IPS-NIHi7 (cell line): Measurements from ENCODE around the gene TNPO2.
A peak's percentile ranks its signal among the peaks of the same experiment; 100 is the strongest.

ENCODE experiments used
- DNase-seq: peaks from one replicate; pipeline ENCODE4 v3.0.0; 2012; ENCODE audit warnings: mixed read lengths; ENCODE audit errors: extremely low spot score

Gene TNPO2

DNA sequence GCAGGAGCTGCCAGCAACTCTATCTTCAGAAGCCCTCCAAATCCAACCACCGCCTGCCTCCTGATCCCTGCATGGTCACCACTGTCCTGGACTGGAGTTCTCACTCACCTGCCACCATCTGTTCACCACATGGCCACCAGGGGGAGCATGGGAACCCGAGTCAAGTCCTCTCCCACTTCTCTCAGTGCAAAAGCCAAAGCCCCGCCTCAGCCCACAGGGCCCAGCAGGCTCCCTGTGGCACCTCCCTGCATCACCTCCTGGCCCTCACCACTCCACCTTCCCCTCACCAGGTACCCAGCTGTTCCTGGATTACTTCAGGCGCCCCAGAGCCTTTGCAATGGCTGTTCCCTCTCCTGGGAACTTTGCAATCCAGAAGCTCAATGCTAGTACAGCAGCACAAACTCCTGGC lies 47.3 kb downstream of the TNPO2 start:
- DNase-seq, result peak; percentile 87

DNA sequence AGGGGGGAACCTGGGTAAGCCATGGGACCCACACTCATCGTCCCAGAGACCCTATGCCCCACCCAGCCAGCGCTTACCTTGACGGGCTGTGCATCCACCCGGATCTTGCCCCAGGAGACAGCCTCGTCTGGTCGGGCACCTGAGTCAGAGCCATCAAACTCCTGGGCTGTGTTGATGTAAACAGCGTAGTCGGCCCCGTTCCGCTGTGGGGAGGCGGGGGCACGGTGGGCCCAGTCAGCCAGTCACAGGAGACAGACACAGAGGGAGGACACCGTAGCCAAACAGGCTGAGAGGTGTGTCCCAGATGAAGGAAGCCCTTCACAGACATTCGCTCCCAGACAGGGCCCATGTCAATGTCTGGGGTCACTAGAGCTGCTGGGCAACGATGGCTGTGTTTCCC lies 47.8 kb downstream of the TNPO2 start:
- DNase-seq, result no peak

DNA sequence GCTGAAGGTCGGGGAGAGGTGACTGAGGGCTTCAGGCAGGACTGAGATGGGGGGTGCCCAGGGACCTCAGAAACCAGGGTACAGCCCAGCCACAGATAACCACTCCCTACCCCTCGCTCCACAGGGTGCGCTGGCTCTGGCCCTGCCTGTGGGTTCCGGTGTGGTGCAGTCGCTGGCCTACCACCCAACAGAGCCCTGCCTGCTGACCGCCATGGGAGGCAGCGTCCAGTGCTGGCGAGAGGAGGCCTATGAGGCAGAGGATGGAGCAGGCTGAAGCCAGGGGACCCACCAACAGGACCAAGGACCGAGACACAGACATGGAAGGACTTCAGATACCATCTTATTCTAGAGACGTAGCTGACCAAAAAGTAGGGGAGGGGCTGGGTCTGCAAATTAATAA lies 48.3 kb downstream of the TNPO2 start:
- DNase-seq, result no peak

DNA sequence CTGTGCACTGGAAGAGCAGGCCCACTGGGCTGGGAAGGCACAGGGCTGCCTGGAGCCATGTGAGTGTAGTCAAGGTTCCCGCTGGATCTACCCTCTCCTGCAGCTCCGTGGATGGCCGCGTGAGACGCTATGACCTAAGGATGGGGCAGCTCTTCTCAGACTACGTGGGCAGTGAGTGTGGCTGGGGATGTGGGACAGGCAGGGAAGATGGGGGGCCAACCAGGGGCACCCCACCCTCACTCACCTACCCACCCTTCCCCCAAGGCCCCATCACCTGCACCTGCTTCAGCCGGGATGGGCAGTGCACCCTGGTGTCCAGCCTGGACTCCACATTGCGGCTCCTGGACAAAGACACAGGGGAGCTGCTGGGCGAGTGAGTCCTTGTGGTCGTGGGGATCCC lies 51.0 kb downstream of the TNPO2 start:
- no peak for DNase-seq

DNA sequence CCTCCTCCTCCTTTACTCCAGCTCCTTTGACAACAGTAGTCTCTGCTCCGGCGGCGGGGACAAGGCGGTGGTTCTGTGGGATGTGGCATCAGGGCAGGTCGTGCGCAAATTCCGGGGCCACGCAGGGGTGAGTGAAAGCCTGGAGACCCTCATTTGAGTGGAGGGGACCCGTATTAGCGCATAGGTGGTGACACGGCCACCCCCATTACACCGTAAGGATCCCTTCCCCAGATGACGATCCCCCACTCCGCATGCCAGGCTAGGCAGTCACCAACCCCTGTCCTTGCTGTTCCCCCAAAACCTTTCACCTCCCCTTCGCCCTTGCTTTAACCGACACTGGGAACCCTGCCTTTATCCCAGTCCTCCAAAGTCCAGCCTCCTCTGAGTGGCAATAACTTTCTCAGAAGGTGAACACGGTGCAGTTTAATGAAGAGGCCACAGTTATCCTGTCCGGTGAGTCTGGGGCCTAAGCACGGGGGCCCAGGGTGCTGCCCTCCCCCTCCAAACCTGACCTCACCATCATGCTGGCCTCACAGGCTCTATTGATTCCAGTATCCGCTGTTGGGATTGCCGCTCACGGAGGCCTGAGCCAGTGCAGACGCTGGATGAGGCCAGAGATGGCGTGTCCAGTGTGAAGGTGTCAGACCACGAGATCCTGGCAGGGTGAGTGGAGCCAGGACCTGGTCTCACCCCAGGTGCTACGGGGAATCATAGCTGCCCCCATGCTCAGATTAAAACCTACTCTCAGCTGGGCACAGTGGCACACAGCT lies 53.4 kb downstream of the TNPO2 start:
- DNase-seq, result no peak

DNA sequence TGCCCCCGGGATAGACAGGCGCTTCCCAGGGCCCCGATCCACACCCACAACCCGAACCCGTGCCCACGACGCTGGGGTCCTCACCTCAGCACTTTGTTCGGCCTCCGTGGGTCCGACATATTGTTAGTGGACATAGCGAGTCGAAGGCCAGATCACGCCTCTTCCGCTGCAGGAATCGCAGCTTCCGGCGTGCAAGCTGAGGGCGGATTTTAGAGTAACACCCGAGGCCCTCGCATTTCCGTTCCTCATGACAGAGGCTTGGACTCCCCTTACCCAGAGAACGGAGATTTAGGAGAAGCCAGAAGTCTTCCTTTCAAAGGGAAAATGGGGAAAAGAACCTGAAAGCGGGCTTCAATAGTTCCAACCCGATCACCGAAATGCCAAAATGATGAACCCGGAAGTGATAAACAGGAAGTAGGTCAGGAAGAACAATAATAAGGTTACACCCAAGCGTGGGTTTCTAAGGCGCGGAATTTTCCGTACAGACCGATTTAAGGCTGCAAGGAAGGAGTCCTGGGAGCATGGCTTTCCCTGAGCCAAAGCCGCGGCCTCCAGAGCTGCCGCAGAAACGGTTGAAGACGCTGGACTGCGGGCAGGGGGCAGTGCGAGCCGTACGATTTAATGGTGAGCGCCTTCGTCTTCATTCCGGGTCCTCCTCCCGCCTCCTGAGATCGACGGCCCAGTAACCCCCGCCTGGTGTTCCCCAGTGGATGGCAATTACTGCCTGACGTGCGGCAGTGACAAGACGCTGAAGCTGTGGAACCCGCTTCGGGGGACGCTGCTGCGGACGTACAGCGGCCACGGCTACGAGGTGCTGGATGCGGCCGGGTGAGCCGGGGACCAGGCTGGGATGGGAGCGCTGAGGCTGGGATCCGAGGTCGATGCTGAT lies 54.2 kb downstream of the TNPO2 start:
- peak; percentile 63 for DNase-seq

DNA sequence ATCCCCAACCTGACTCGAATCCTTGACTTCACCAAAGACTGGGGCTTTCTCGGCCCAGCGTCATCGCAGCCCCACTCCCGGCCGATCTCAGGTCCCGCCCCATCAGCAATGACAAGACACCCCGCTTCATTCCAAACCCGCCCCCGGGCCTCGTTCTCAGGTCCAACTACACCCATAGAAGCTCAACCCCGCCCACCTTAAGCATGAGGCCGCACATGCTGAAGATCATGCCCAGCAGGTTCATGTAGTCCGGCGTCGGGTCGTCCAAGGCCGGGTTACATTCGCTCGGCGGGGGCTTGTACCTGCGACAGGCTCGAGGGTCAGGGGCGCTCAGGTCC lies 54.8 kb downstream of the TNPO2 start:
- no peak for DNase-seq

DNA sequence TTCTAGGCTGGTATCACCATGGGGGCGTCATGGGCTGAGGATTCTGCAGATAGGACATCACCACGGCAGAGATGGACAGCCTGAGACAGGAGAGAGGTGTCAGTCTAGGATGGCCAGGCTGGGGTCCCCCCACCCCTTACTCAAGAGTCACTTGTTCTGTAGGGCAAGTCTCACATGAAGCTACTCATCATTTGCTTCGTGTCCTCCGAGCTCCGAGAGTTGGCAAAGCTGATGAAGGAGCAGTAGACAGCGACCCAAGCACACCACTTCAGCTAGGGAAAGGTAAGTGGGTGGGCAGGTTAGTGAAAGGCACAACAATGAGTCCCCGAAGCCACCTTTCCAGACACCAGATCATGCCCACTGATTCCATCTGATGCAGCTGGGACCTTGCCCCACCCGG lies 55.4 kb downstream of the TNPO2 start:
- no peak for DNase-seq

DNA sequence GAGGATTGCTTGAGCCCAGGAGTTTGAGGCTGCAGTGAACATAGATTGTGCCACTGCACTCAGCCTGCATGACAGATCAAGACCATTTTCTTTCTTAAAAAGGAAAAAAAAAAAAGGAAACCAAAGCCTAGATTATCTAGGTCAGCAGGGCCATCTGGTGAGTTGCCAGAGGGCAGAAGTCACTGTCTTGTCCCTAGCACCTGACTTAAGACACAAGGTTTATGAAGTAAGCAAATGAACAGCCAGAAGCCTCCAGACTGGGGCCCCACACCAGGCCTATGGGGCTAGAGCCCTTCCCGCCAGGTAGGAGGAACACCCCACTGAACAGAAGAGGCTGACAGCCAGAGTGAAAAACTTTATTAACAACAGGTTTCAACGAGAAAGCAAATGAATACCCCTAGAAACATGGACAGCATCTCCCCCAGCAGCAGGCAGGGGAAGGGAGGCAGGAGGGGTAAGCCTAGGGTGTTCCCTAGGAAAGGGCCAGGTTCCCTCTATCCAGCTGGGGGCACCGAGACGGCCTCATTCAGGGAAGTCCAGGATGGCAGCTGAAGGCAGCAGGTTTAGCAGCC lies 55.9 kb downstream of the TNPO2 start:
- DNase-seq, result no peak

DNA sequence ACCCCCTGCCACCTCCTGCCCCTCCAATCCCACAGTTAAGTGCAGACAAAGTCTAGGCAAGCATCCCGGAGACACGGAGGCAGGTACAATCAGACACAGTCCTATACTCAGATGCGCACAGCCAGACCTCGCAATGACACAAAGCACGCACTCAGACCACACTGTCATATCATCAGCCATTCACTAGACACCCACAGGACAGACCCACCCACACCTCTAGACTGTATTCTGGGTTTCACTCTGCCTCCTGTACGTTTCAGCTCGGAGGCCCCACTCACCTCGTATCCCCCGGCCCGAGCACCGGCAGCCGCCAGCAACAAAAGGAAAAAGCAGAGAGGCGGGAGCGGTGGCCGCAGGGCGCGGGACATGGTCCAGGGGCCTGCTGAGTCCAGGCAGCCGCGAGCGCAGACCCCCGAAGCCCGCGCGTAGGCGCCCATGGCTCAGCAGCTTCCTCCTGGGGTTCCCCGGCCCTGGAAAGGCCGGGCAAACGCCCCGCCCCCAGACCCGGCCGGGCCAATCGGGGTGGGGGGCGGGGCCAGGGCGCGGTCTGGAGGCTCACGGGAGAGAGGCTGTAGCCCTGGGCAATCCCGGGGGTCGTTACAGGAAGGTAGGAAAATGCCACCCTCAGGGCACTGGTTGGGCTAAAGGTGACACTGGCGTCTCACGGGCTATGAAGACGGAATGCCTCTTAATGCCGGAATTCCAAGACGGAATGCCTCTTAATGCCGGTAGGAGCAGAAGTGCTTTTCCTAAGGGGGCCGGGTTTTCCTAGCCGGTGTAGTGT lies 57.3 kb downstream of the TNPO2 start, which contains the start of the genes MAN2B1 and WDR83:
MAN2B1 (minus strand) TSS at position 478 of the 784 bp plus-strand sequence; CDS start at position 437, 41 bp downstream.
WDR83 (plus strand) TSS at position 543 of the 784 bp plus-strand sequence. CDS start 2,984 bp downstream, outside the sequence.
- peak; percentile 95 for DNase-seq

DNA sequence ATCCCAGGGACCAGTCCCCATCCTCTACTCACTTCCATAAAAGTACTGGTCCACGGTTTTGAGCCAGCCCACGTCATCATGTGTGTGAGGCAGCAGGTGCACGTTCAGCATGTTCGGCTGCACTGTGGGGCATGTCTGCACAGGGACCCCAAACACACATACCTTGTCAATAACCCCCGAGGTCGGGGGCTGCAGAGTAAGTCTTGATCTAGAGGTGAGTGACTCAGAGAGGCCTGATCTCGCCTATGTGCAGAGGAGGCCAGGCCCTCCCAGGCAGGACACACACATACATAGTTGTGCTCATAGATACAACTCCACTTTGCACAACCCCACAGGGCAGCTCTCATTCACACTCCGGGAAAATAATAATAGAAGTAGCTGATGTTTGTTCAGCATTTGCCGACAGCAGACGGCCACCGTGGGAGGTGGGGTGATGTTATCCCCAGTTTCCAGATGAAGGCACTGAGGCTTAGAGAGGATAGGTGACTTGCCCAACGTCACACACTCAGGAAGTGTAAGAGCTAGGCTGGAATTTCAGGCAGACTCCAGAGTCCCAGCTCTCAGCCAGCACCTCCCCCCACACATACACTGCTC lies 58.0 kb downstream of the TNPO2 start:
- DNase-seq, result no peak

DNA sequence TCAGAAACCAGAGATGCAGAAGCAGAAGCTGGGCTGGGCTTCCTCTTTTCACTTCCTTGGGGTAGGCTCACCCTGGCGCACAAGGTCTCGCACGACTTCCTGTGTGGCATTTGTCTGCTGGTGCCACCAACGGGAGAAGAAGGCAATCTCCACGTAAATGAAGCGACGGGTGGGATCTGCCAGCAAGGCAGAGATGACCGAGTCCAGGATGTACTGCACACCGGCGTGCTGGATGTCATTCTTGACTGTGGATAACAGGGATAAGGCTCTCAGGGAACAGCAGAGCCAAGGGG lies 58.5 kb downstream of the TNPO2 start:
- DNase-seq, result no peak

DNA sequence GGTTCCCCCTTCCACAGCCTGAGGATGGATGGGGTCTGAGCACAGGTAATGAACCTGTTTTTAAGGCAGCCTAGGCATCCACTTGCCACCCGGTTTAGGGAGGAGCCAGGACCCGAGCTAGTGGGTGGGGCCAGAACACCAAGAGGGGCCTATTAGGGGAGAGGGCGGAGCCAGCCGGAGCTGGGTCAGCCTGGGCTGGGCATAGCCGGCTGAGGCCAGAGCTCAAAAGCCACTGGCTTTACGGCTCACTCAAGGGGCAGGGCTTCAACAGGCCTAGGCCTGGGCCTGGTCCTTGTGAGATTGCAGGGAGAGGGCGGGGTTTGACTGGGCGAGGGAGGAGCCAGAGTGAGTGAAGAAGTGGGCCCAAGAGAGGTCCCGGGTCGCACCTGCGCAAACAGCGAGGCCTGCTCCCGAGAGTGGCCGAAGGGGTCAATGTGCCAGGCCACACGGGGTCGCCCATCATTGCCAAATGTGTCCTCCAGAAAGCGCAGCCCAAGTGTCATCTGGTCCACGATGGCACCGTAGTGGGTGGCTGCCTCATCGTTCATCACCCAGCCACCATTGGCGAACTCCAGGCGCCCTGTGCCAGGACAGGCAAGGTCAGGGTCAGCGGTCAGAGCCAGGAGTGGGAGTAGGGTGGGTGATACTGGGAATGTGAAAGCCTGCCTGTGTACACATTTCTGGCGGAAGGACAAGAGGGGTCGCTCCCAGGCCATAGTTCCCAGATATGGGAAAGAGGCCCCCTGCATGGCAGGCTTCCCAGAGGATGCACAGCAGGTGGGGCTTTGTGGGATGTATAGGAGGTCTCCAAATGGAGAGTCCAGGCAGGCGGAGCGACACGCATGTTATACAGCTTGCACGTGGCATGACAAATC lies 59.1 kb downstream of the TNPO2 start:
- peak; percentile 93 for DNase-seq

DNA sequence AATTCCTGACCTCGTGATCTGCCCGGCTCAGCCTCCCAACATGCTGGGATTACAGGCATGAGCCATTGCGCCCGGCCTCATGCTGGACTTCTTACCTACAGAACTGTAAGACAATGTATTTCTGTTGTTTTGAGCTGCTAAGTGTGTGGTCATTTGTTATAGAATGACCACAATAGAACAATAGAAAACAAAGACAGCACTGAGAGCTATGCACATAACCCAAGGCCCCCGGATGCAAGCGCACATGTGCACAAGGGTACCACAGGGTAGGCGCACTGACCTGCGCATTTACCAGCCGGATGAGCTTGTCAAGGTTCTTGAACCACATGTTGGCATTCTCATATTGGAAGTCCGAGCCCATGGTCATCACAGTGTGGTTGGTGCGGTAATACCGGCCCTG lies 62.8 kb downstream of the TNPO2 start:
- no peak for DNase-seq

DNA sequence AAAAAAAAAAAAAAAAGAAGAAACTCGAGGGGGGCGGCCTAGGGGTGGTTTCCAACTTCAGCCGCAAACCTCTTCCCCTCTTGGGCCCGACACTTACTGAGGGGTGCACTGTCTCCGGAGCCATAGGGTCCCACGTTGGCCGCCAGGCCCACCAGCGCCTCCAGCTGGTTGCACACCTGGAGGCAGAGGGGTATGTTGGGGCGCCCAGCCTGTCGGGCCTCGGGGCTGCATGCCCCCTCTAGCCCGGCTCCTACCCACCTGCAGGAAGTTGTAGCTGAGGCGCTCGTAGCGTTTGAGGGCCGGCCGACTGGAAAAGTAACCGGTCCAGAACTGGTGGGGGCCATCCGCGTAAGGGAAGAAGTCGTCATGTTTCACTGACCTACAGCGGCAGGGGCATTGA lies 65.8 kb downstream of the TNPO2 start:
- DNase-seq, result no peak

DNA sequence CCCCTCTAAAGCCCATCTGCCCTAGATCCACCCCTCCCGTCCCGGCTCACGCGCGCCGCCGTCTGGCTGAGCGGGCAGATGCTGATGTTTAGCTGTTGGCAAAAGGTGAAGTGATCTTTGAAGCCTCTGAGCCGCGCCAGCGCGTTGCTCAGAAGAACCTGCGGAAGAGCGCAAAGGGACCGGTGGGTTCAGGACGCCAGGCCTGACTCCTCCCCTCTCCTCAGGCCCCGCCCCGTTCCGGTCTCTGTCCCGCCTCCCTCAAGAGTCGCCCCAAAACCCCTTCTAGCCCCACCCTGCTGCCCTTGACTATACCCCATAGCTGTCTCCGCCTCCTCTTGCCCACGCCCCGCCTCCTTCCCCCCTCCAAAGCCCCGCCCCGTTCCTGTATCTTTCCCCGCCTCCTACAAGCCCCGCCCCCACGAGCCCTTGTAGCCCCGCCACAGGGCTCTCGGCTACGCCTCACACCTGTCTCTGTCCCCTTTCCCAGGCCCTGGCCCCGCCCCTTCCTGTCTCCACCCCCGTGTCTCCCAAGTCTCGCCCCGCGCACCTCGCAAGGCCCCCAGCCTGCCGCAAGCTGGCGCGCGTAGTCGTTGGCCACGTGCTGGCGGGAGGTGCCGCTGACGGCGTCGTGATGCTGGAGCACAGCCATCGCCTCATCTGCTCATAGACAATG lies 66.7 kb downstream of the TNPO2 start:
- peak; percentile 92 for DNase-seq

DNA sequence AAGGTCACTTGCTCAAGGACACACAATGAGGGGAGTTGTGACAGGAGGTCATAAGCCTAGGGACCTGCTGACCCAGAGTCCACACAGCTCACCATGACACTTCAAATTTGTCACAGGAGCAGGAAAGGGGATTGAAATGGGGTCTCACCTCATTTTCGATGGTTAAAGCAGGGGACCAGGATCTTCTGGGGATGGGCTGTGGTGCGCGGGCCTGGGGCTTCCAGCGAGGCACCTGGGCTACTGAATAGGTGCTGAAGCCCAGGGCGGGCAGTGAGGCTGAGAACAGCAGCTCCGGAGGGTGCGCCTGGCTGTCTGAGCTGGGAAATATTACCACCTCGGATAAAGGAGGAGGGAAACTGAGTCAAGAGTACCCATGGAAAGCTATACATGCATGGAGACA lies 68.2 kb downstream of the TNPO2 start:
- DNase-seq, result no peak

DNA sequence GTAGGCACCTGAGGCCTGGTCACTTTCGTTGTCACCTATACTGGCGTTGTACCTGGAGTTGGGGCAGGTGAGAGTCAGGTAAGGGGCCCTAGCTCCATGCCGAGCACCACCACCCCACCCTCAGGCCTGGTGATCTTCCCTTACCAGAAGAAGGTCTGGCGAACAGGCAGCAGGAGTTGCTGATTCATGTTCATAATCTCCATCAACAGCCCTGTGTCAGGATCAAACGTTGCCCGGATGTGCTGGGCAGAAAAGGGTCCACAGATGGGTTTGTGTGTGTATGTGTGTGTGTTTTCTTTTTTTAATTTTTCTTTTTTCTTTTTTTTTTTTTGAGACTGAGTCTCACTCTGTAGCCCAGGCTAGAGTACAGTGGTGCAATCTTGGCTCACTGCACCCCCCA lies 71.5 kb downstream of the TNPO2 start:
- DNase-seq, result no peak

DNA sequence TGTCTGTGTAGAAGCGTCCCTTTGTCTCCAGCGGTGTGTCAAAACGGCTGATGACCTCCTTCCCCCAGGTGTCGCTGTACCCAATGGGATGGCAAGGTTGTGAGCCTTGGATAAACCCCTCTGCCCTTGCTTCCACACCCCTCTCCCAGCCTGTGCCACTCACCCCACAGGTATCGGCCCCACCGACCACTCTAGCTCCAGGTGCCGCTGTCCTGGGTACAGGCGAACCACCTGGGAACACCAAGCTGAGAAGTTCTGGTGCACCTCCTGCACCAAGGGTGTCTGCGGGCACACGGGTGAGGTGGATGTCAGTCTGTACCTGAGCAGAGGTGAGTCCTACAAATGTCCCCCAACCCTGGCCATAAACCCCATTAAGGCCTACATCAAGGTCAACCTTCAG lies 73.8 kb downstream of the TNPO2 start:
- DNase-seq, result no peak
